Measurements from ENCODE around the gene MEI1. TPM values are rescaled to one million over a fixed set of nuclear protein-coding genes. Genes with fewer than 3 reads are reported as not detected.

The MEI1 gene
- total RNA-seq, 1 donor from 2014 or later: 0.64 TPM

- peak overlapping the region; percentile 16 for H3K4me3 Mint-ChIP-seq (ENCODE audit: unreplicated experiment)
- H3K9me3 Mint-ChIP-seq (ENCODE audit: unreplicated experiment): no peaks in the 10 kb centered on the region
- peaks cover 27% of the 10 kb centered on the region for H3K4me1 Mint-ChIP-seq (ENCODE audit: low read depth, unreplicated experiment)
- TF ChIP-seq CTCF (IDR thresholded peaks at IDR 0.05; ENCODE audit: partially characterized antibody, unreplicated experiment): no peak
- DNase-seq: no peak
- no peaks in the 10 kb centered on the region for H3K27me3 Mint-ChIP-seq (ENCODE audit: unreplicated experiment)
- H3K27ac Mint-ChIP-seq (ENCODE audit: unreplicated experiment): peak overlapping the region; percentile 72
- H3K36me3 Mint-ChIP-seq (ENCODE audit: unreplicated experiment): no peaks in the 10 kb centered on the region
These were observed 147.1 kb downstream of the MEI1 start for GRCh38 chr22:41846268-41846987.

GRCh38 chr22:41847300-41847699, 148.0 kb downstream of the MEI1 start:
- Mint-ChIP-seq H3K27me3 (ENCODE audit: unreplicated experiment) (no peaks in the 10 kb centered on the region), H3K4me1 (ENCODE audit: low read depth, unreplicated experiment) (peaks cover 27% of the 10 kb centered on the region), H3K4me3 (ENCODE audit: unreplicated experiment) (peak overlapping the region; percentile 15), H3K9me3 (ENCODE audit: unreplicated experiment) (no peaks in the 10 kb centered on the region), H3K27ac (ENCODE audit: unreplicated experiment) (peak overlapping the region; percentile 45), H3K36me3 (ENCODE audit: unreplicated experiment) (no peaks in the 10 kb centered on the region)
- no peak for TF ChIP-seq CTCF (IDR thresholded peaks at IDR 0.05; ENCODE audit: partially characterized antibody, unreplicated experiment)
- no peak for DNase-seq

GRCh38 chr22:41848468-41848867, 149.2 kb downstream of the MEI1 start:
- no peaks in the 10 kb centered on the region for H3K36me3 Mint-ChIP-seq (ENCODE audit: unreplicated experiment)
- H3K4me3 Mint-ChIP-seq (ENCODE audit: unreplicated experiment): no peak overlapping the region
- no peak overlapping the region for H3K27ac Mint-ChIP-seq (ENCODE audit: unreplicated experiment)
- H3K27me3 Mint-ChIP-seq (ENCODE audit: unreplicated experiment): no peaks in the 10 kb centered on the region
- no peak for DNase-seq
- peaks cover 30% of the 10 kb centered on the region for H3K4me1 Mint-ChIP-seq (ENCODE audit: low read depth, unreplicated experiment)
- no peaks in the 10 kb centered on the region for H3K9me3 Mint-ChIP-seq (ENCODE audit: unreplicated experiment)
- no peak for TF ChIP-seq CTCF (IDR thresholded peaks at IDR 0.05; ENCODE audit: partially characterized antibody, unreplicated experiment)

Other genes with a start within 250 kb of the MEI1 start
- gene PHF5A, start 230.8 kb upstream of the MEI1 start, total RNA-seq (ENCODE audit: unreplicated experiment): 36.1 TPM
- 114 TPM for gene ACO2, start 230.4 kb upstream of the MEI1 start, total RNA-seq (ENCODE audit: unreplicated experiment)
- gene POLR3H, start 155.0 kb upstream of the MEI1 start, total RNA-seq (ENCODE audit: unreplicated experiment): 24.6 TPM
- 4.7 TPM for gene CSDC2, start 138.5 kb upstream of the MEI1 start, total RNA-seq (ENCODE audit: unreplicated experiment)
- 35.0 TPM for gene PMM1, start 109.7 kb upstream of the MEI1 start, total RNA-seq (ENCODE audit: unreplicated experiment)
- 34.5 TPM for gene DESI1, start 78.5 kb upstream of the MEI1 start, total RNA-seq (ENCODE audit: unreplicated experiment)
- 155 TPM for gene XRCC6, start 78.2 kb upstream of the MEI1 start, total RNA-seq (ENCODE audit: unreplicated experiment)
- 93.5 TPM for gene SNU13, start 10.6 kb upstream of the MEI1 start, total RNA-seq (ENCODE audit: unreplicated experiment)
- gene CCDC134, start 101.2 kb downstream of the MEI1 start, total RNA-seq (ENCODE audit: unreplicated experiment): 9.4 TPM
- 291 TPM for gene SREBF2, start 133.6 kb downstream of the MEI1 start, total RNA-seq (ENCODE audit: unreplicated experiment)
- gene SHISA8, start 215.6 kb downstream of the MEI1 start, total RNA-seq (ENCODE audit: unreplicated experiment): not detected
- gene TNFRSF13C, start 227.3 kb downstream of the MEI1 start, total RNA-seq (ENCODE audit: unreplicated experiment): 0.37 TPM
- gene CENPM, start 247.6 kb downstream of the MEI1 start, total RNA-seq (ENCODE audit: unreplicated experiment): 3.4 TPM

Measured in glutamatergic neuron (in vitro differentiated cells).